ENCODE measurements around the gene WWOX.

DNA sequence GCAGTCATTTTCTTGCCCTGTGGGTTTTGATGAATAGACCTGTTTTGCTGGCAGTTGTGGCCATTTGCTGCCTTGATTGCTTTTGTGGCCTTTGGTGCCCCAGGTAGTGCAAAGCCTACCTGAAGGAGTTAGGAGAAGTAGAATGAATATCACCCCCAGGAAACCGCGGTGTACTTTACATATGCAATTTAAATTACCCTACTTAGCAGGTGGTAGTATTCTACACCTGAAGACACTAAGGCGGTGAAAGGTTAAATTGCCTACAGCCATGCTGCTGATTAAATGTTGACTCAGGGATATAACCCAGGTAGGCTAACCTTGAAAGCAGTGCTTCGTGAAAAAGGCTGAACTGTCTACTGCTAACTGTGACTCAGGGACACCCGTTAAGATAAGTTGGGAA, 27.2 kb upstream of the WWOX start:
- TF ChIP-seq POLR2A (IDR thresholded peaks at IDR 0.05) = no peak
- TF ChIP-seq, protein P1, sequence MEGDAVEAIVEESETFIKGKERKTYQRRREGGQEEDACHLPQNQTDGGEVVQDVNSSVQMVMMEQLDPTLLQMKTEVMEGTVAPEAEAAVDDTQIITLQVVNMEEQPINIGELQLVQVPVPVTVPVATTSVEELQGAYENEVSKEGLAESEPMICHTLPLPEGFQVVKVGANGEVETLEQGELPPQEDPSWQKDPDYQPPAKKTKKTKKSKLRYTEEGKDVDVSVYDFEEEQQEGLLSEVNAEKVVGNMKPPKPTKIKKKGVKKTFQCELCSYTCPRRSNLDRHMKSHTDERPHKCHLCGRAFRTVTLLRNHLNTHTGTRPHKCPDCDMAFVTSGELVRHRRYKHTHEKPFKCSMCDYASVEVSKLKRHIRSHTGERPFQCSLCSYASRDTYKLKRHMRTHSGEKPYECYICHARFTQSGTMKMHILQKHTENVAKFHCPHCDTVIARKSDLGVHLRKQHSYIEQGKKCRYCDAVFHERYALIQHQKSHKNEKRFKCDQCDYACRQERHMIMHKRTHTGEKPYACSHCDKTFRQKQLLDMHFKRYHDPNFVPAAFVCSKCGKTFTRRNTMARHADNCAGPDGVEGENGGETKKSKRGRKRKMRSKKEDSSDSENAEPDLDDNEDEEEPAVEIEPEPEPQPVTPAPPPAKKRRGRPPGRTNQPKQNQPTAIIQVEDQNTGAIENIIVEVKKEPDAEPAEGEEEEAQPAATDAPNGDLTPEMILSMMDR (IDR thresholded peaks at IDR 0.05) = no peak
- TF ChIP-seq EP300 (IDR thresholded peaks at IDR 0.05) = no peak

Data from gastroesophageal sphincter (tissue), 3 donors.